Measurements from ENCODE around the gene ZNF783. TPM values are rescaled to one million over a fixed set of nuclear protein-coding genes. Genes with fewer than 3 reads are reported as not detected.
"Not testable (repeated sequence)": the region's sequence is repeated elsewhere in the genome, so short reads cannot be mapped to it uniquely, and the experiment has no call there.

The ZNF783 gene
- total RNA-seq, 1 donor, result 13.4 TPM

DNA sequence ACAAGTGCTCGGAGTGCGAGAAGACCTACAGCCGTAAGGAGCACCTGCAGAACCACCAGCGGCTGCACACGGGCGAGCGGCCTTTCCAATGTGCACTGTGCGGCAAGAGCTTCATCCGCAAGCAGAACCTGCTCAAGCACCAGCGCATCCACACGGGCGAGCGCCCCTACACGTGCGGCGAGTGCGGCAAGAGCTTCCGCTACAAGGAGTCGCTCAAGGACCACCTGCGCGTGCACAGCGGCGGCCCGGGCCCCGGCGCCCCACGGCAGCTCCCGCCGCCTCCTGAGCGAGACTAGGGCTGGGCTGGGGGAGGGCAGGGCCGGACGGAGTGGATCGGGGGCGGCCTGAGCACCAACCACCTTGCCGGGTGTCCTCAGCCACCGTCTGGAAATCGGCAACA, 37.6 kb upstream of the ZNF783 start:
- H2AFZ ChIP-seq (ENCODE audit: low read length), result no peak overlapping the region
- H3K4me1 ChIP-seq (ENCODE audit: insufficient read depth, low read length), result peaks cover 8% of the 10 kb centered on the region

GRCh38 chr7:149225106-149225505, 36.9 kb upstream of the ZNF783 start:
- Histone ChIP-seq H3K9me3 (ENCODE audit: low read depth, low read length) (no peaks in the 10 kb centered on the region), H3K79me2 (ENCODE audit: insufficient read depth, low read length) (no peaks in the 10 kb centered on the region), H3K4me1 (ENCODE audit: insufficient read depth, low read length) (peaks cover 4% of the 10 kb centered on the region), H3K4me2 (ENCODE audit: insufficient read depth, low read length) (no peak overlapping the region), H3K36me3 (ENCODE audit: insufficient read depth, low read length) (peaks cover 9% of the 10 kb centered on the region), H3K27ac (ENCODE audit: low read depth, low read length) (no peak overlapping the region), H3K4me3 (ENCODE audit: insufficient read depth, low read length) (no peak overlapping the region), H2AFZ (ENCODE audit: low read length) (no peak overlapping the region), H4K20me1 (ENCODE audit: insufficient read depth, low read length) (peaks cover 4% of the 10 kb centered on the region), H3K27me3 (ENCODE audit: insufficient read depth, low read length) (no peaks in the 10 kb centered on the region)
- peak; percentile 53 for DNase-seq (ENCODE audit: insufficient read length, low spot score, missing footprints)
- TF ChIP-seq CTCF (IDR thresholded peaks at IDR 0.05; ENCODE audit: extremely low read depth, low read depth, low read length), result no peak

More for the DNA sequence above, 37.6 kb upstream of the ZNF783 start:
- Histone ChIP-seq H4K20me1 (ENCODE audit: insufficient read depth, low read length) (peaks cover 4% of the 10 kb centered on the region), H3K27ac (ENCODE audit: low read depth, low read length) (no peak overlapping the region), H3K4me3 (ENCODE audit: insufficient read depth, low read length) (no peak overlapping the region), H3K9me3 (ENCODE audit: low read depth, low read length) (no peaks in the 10 kb centered on the region), H3K79me2 (ENCODE audit: insufficient read depth, low read length) (no peaks in the 10 kb centered on the region), H3K36me3 (ENCODE audit: insufficient read depth, low read length) (peaks cover 9% of the 10 kb centered on the region), H3K27me3 (ENCODE audit: insufficient read depth, low read length) (no peaks in the 10 kb centered on the region), H3K4me2 (ENCODE audit: insufficient read depth, low read length) (no peak overlapping the region)
- no peak for TF ChIP-seq CTCF (IDR thresholded peaks at IDR 0.05; ENCODE audit: extremely low read depth, low read depth, low read length)
- peak; percentile 73 for DNase-seq (ENCODE audit: insufficient read length, low spot score, missing footprints)

DNA sequence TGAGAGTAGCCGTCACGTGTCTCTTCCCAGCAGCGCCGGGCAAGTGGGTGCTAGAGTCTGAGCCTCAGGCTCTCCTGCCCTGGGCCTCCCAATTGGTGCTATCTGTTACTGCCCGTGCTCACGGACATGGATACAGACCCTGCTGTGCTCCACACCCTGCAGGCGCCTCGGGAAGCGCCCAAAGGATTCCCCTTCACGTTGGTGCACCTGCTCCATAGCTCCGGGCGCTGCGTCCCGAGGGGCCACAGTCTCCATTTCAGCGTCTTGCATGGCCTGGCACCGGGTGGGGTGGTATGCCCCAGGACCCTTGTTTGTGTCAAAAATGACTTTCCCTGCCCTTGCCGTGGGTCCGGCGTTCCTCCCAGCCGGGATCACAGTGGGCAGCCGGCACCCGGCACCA, 36.3 kb upstream of the ZNF783 start:
- H3K9me3 ChIP-seq (ENCODE audit: low read depth, low read length), result no peaks in the 10 kb centered on the region
- H3K36me3 ChIP-seq (ENCODE audit: insufficient read depth, low read length), result peaks cover 9% of the 10 kb centered on the region
- no peak overlapping the region for H3K4me2 ChIP-seq (ENCODE audit: insufficient read depth, low read length)
- no peak overlapping the region for H2AFZ ChIP-seq (ENCODE audit: low read length)
- H3K27me3 ChIP-seq (ENCODE audit: insufficient read depth, low read length), result no peaks in the 10 kb centered on the region
- H4K20me1 ChIP-seq (ENCODE audit: insufficient read depth, low read length), result no peaks in the 10 kb centered on the region
- DNase-seq (ENCODE audit: insufficient read length, low spot score, missing footprints), result peak; percentile 38
- H3K79me2 ChIP-seq (ENCODE audit: insufficient read depth, low read length), result no peaks in the 10 kb centered on the region
- H3K4me3 ChIP-seq (ENCODE audit: insufficient read depth, low read length), result no peak overlapping the region
- TF ChIP-seq CTCF (IDR thresholded peaks at IDR 0.05; ENCODE audit: extremely low read depth, low read depth, low read length), result no peak
- no peaks in the 10 kb centered on the region for H3K4me1 ChIP-seq (ENCODE audit: insufficient read depth, low read length)
- H3K27ac ChIP-seq (ENCODE audit: low read depth, low read length), result no peak overlapping the region

DNA sequence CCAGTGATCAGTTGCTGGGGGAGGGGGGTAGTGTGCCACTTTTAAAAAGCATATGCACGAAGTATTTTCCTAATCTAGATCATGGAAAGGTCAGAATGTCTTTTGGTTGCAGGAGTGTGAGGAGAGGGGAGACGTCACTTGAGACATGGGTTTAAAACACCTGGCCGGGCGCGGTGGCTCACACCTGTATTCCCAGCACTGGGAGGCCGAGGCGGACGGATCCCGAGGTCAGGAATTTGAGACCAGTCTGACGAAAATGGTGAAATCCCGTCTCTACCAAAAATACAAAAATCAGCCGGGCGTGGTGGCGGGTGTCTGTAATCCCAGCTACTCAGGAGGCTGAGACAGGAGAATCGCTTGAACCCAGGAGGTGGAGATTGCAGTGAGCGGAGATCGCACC, 35.6 kb upstream of the ZNF783 start:
- H3K27me3 ChIP-seq (ENCODE audit: insufficient read depth, low read length); H2AFZ ChIP-seq (ENCODE audit: low read length); H3K9me3 ChIP-seq (ENCODE audit: low read depth, low read length); H3K79me2 ChIP-seq (ENCODE audit: insufficient read depth, low read length); H4K20me1 ChIP-seq (ENCODE audit: insufficient read depth, low read length); H3K4me3 ChIP-seq (ENCODE audit: insufficient read depth, low read length); H3K4me1 ChIP-seq (ENCODE audit: insufficient read depth, low read length); H3K36me3 ChIP-seq (ENCODE audit: insufficient read depth, low read length); H3K4me2 ChIP-seq (ENCODE audit: insufficient read depth, low read length); H3K27ac ChIP-seq (ENCODE audit: low read depth, low read length); DNase-seq (ENCODE audit: insufficient read length, low spot score, missing footprints): not testable (repeated sequence)

Data from osteoblast (primary cell).